HG03439 (cell line): ENCODE measurements around the gene VWF.
"Not testable (repeated sequence)": the region's sequence is repeated elsewhere in the genome, so short reads cannot be mapped to it uniquely, and the experiment has no call there.

ENCODE experiments used
- ATAC-seq: cut with Tn5 transposase; IDR thresholded peaks from one replicate; pipeline ENCODE4 v1.9.1; 2021; ENCODE audit warnings: mild to moderate bottlenecking, moderate library complexity; ENCODE audit not compliant: unreplicated experiment

VWF gene

DNA sequence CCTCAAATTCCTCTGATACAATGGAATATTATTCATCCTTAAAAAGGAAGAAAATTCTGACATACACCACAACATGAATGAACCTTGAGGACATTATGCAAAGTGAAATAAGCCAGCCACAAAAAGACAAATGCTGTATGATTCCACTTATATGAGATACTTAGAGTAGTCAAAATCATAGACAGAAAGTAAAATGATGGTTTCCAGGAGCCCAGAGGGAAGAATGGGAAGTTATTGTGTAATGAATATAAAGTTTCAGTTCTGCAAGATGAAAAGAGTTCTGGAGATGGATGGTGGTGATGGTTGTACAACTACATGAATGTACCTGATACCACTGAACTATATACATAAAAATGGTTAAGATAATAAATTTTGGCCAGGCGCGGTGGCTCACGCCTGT, 18.3 kb downstream of the VWF start:
- no peak for ATAC-seq

DNA sequence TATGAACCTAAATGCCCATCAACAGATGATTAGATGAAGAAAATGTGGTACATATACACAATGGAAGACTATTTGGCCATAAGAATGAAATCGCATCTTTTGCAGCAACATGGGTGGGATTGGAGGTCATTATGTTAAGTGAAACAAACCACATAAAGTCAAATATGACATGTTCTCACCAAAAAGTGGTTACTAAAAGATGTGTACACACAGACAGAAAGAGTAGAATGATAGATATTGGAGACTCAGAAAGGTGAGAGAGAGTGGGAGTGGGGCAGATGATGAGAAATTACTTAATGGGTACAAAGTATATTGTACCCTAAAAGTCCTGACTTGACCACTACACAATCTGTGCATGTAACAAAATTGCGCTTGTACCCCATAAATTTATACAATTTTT, 19.6 kb downstream of the VWF start:
- ATAC-seq: no peak

GRCh38 chr12:6104027-6104426, 20.4 kb downstream of the VWF start:
- ATAC-seq: no peak

GRCh38 chr12:6102021-6102420, 22.4 kb downstream of the VWF start:
- not testable (repeated sequence) for ATAC-seq

DNA sequence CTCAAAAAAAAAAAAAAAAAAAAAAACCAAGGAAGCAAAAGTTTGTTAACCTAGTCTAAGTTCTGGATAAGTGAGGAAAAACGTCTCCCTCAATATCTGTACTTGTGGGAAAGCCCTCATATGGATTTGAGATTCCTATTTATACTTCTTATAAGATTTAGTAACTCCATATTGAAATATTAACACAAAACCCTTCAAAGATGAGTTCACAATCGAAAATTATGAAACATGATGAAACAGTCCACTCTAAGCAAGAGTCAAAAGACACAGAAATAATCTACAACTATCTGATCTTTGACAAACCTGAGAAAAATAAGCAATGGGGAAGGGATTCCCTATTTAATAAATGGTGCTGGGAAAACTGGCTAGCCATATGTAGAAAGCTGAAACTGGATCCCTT, 25.2 kb downstream of the VWF start:
- ATAC-seq: no peak

DNA sequence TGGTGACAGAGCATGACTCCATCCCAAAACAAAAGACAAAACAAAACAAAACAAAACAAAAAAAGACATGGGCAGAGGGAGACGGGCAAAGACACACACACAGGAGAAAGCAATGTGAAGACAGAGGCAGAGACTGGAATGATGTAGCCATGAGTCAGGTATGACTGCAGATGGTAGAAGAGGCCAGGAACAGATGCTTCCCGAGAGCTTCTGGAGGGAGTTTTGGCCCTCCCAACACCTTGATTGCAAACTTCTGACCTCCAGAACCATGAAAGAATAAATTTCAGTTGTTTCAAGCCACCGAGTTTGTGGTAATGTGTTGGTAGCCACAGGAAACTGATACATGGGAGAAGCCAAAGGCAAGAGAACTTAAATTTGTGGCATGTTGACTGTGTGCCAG, 27.1 kb downstream of the VWF start:
- no peak for ATAC-seq

- ATAC-seq: no peak
Measured at GRCh38 chr12:6096527-6096926, 27.9 kb downstream of the VWF start.

DNA sequence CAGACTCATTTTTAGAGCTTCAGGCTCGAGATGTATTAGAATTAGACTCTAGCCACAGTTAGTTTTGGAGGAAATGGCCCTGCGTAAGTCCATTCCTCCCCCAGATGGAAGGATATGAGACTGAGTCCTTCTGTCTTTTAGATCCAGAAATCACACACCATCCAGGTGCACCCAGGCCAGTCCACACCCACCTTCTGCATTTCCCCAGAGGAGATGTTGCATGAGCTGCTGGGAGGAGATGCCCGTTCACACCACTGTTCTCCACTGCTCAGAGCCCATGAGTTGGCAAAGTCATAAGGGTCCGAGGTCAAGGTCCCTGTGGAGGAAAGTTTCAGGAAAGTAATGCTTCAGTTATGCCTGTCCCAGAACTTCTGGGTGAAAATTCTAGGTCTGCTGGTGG, 29.2 kb downstream of the VWF start:
- no peak for ATAC-seq

GRCh38 chr12:6093764-6094163, 30.7 kb downstream of the VWF start:
- ATAC-seq: no peak

- no peak for ATAC-seq
Measured at GRCh38 chr12:6092784-6093722, 31.4 kb downstream of the VWF start.

GRCh38 chr12:6091786-6092566, 32.5 kb downstream of the VWF start:
- ATAC-seq: no peak

DNA sequence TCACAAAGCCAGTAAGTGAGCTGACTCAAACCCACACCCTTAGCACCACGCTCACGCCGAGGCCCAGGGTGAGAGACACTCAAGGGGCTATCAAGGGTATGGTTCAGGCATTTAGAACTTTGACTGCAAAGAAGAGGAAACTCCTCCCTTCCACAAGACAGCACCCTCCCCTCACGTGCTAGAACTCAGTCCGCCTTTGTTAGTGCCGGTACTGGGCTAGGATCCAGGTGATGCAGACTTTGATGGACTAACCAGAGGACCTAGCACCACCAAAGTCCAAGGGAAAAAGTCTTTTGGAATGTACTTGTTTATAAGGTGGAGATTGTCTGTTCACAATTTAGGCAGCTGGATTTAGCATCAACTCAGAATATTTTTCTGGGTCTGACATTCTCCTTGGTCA, 33.7 kb downstream of the VWF start:
- no peak for ATAC-seq

GRCh38 chr12:6088921-6089747, 35.3 kb downstream of the VWF start:
- ATAC-seq: no peak

GRCh38 chr12:6086316-6086715, 38.2 kb downstream of the VWF start:
- no peak for ATAC-seq

- no peak for ATAC-seq
Measured at GRCh38 chr12:6085841-6086240, 38.6 kb downstream of the VWF start.

DNA sequence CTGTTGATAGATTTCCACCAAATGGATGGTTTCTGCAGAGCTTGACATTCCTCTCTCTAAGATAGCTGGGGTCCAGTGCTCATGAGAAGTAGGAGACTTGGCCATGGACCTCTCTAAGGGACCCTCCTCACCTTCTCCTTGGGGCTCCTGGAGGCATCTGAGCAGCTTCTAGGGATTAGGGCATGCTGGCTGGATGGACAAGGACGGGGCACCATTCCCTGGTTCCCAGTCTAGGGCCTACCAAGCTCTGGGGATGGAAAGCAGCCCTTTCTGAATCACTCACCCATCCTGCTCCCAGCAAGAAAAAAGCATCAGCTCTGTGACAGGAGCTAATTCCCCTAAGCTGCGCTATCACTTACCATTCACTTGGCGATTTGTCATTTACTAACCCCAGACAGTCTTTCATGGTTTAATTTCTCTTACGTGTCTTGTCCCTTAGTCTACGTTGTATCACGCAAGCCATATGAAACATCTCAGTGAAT, 39.5 kb downstream of the VWF start:
- no peak for ATAC-seq

DNA sequence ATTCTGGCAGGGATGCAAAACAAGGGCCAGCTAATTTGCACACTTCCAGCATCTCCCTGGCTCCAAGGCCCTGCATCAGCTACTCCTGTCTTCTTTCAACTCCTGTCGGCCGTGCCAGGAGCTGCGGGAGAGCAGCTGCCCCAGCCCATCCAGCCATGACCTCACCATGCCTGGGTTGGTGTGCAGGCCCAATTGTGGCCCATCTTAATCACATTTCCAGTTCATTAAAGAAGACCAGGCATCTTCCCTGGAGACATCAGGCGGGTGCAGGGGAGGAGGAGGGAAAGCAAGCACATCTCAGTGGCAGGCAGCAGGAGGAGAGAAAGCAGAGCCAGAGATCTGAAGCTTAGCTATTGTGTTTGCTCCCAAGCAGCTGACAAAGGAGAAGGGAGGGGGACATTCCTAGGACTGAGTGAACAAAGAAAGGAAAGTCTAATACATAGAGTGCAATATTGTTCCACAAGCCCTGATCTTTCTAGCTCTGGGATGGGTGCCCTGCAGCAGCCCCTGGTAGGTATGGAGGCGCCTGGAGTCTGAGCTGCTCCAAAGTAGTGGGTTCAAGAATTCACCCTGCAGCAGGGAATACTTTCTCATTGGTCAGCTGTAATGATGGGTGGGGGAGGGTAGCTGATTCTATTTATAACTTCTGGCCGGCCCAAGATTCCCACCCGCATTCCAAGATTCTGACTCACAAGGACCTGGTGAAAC, 40.1 kb downstream of the VWF start:
- ATAC-seq: no peak

DNA sequence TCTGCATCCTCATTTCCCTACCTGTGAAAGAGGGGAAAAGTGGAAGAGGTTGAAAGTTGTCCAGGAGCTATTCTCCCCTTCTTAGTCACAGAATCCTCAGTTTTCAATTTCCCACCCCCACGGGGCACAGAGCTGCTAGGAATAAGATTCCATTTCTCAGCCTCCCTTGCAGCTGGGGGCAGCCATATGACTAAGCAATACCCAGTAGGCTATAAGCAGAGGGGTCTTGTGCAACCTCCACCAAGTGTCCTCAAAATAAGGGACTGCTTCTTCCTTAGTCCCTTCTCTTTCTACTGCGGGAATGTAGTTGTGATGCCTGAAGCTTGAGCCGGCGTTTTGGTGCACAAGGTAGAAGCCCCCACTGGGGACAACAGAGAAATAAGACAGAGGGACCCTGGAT, 40.9 kb downstream of the VWF start:
- ATAC-seq: no peak

DNA sequence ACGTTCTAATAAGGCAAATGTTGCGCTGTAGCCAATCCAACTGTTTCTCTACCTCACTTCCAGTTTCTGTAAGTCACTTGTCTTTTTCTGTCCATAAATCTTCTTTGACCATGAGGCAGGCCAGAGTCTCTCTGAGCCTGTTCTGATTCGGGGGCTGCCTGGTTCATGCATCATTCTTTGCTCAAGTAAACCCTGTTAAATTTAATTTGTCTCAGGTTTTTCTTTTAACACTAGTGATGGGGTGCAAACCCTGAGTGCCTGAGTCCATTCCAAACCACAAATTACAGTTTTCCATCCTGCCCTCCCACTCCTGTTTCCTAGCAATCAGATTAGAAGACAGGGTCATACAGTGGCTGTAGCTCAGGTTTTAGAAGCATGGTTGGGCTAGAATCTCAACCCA, 41.9 kb downstream of the VWF start:
- no peak for ATAC-seq
